Kidney (tissue), 14 donors: Measurements from ENCODE around the gene LMO4. TPM values are rescaled to one million over a fixed set of nuclear protein-coding genes. Genes with fewer than 3 reads are reported as not detected.

Source experiments
- DNase-seq, 5 donors: peaks; one replicate each; pipeline ENCODE4 v3.0.0-alpha.2; 2013 to 2020
- FAIRE-seq: peaks from 2 replicates; lab custom pipeline; 2012; peaks lifted over from hg19 to GRCh38; lab: Jason Lieb, UNC
- H3K27ac ChIP-seq, 2 donors: one replicate each; pipeline ENCODE4 v1.7.0; 2013; ENCODE audit warnings: low read depth in 2 of 2, low read length in 2 of 2, inconsistent platforms in 1 of 2
- H3K27me3 ChIP-seq: one replicate; pipeline ENCODE4 v1.7.1; 2013; ENCODE audit warnings: low read length, inconsistent platforms; ENCODE audit not compliant: control insufficient read depth, insufficient read depth
- H3K36me3 ChIP-seq, 3 donors: one replicate each; pipeline versions ENCODE4 v1.7.0 to v1.7.1; 2013; ENCODE audit warnings: low read length in 3 of 3, control low read depth in 1 of 3, inconsistent platforms in 1 of 3; ENCODE audit not compliant: insufficient read depth in 3 of 3, control insufficient read depth in 2 of 3
- H3K4me1 ChIP-seq, 3 donors: one replicate each; pipeline versions ENCODE4 v1.7.0 to v1.7.1; 2013; ENCODE audit warnings: low read length in 3 of 3, inconsistent platforms in 1 of 3, low read depth in 1 of 3; ENCODE audit not compliant: control insufficient read depth in 2 of 3, insufficient read depth in 2 of 3
- H3K4me3 ChIP-seq, 3 donors: one replicate each; pipeline versions ENCODE4 v1.7.0 to v1.8.1; 2013; ENCODE audit warnings: low read length in 3 of 3, control low read depth in 1 of 3, inconsistent platforms in 1 of 3
- H3K9ac ChIP-seq, 3 donors: one replicate each; pipeline versions ENCODE4 v1.7.0 to v1.7.1; 2013; ENCODE audit warnings: low read length in 3 of 3, control low read depth in 1 of 3, inconsistent platforms in 1 of 3
- H3K9me3 ChIP-seq, 3 donors: one replicate each; pipeline versions ENCODE4 v1.7.0 to v1.7.1; 2013; ENCODE audit warnings: low read length in 3 of 3, control low read depth in 1 of 3, inconsistent platforms in 1 of 3; ENCODE audit not compliant: control insufficient read depth in 2 of 3, insufficient read depth in 1 of 3
- CTCF ChIP-seq: IDR thresholded peaks from 3 replicates; pipeline ENCODE4 v1.5.1; 2012; ENCODE audit warnings: mild to moderate bottlenecking, moderate library complexity, borderline replicate concordance; ENCODE audit not compliant: insufficient read depth; ENCODE audit errors: extremely low read depth
- intact Hi-C: fragments of 100-400 bp; cut with DNase I; formaldehyde crosslinking; loops from one replicate; pipeline ENCODE4 v1.11.1; 2022
- polyA plus RNA-seq: library from polyadenylated mRNA; stranded (reverse); fragments of 350-450 nt; fragmentation: Illumina TruSeq; extraction: RNeasy Lipid Tissue Mini Kit (QIAGEN cat#74804); gene quantifications from one replicate; pipeline ENCODE4 v1.2.3, GENCODE V29; 2014; ENCODE audit warnings: low read depth, low replicate concordance; ENCODE audit not compliant: insufficient read depth
- total RNA-seq: library from RNA; stranded (reverse); fragmentation: NEBNext Ultra II Directional; extraction: Animal tissue kit (Norgen Biotek cat#: 25700); gene quantifications from one replicate; pipeline ENCODE4 v1.2.1, GENCODE V29; 2021
- donor health status: control.
- donor health status: control.
- donor health status: control.
- donor health status: control.
- donor health status: control.
- donor health status: DM: yes; HTN: yes; CAD: no.
- donor health status: Normal renal cell carcinoma (clear cell type).

Gene LMO4
- total and polyA plus RNA-seq, 2 donors from 2014 or later: 39.1 to 56.2 TPM

DNA sequence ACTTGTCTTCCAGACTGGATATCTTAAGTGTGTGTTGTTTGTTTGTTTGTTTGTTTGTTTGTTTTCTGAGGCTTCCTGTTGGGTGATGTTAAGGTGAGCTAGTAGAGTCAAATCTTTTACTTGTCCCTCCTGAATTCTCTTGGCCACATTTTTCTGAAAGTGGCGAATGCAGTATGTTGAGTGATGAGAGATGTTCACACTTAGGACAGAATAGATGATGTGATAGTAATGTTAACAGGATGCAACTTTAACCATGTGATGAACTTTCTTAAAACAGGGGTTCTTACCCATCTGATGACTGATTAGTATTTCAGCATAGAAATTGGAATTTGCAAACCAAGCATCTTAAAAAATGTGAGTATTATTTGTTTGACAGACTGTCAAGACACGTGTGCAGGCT, 40.2 kb downstream of the LMO4 start:
- intact Hi-C loops: no loop called here
- H3K9ac ChIP-seq: no peak overlapping the region
- no peaks in the 10 kb centered on the region for H3K4me1 ChIP-seq
- H3K36me3 ChIP-seq: no peaks in the 10 kb centered on the region
- H3K27ac ChIP-seq: no peak overlapping the region
- no peak overlapping the region for H3K4me3 ChIP-seq
- DNase-seq: no peak
- FAIRE-seq: no peak
- no peak for TF ChIP-seq CTCF
- H3K27me3 ChIP-seq: no peaks in the 10 kb centered on the region
- H3K9me3 ChIP-seq: no peaks in the 10 kb centered on the region

GRCh38 chr1:87369736-87370478, 41.2 kb downstream of the LMO4 start:
- Histone ChIP-seq H3K27ac (no peak overlapping the region), H3K9me3 (no peaks in the 10 kb centered on the region), H3K9ac (no peak overlapping the region), H3K4me3 (no peak overlapping the region), H3K4me1 (no peaks in the 10 kb centered on the region), H3K36me3 (no peaks in the 10 kb centered on the region), H3K27me3 (no peaks in the 10 kb centered on the region)
- FAIRE-seq: no peak
- intact Hi-C loops: no loop called here
- no peak for TF ChIP-seq CTCF
- DNase-seq: no peak

- FAIRE-seq: no peak
- Histone ChIP-seq H3K9ac (no peak overlapping the region), H3K27me3 (no peaks in the 10 kb centered on the region), H3K9me3 (no peaks in the 10 kb centered on the region), H3K4me1 (no peaks in the 10 kb centered on the region), H3K4me3 (no peak overlapping the region), H3K27ac (no peak overlapping the region), H3K36me3 (no peaks in the 10 kb centered on the region)
- TF ChIP-seq CTCF: no peak
- no peak for DNase-seq
- intact Hi-C loops: no loop called here
Observed at GRCh38 chr1:87370544-87370943, 41.9 kb downstream of the LMO4 start.
